OCI-LY3 (cell line): ENCODE data around the gene MYCBP2.

Source experiments
- CTCF ChIP-seq: fragments of 200-600, 300-600 bp; sonication (generic); IDR thresholded peaks from 2 replicates; pipeline ENCODE4 v1.5.1; 2014; ENCODE audit warnings: antibody characterized with exemption, low read length, low read depth
- EZH2phosphoT487 ChIP-seq: fragments of 200-600 bp; shearing (Covaris generic); IDR thresholded peaks from 2 replicates; pipeline ENCODE4 v1.6.1; 2018; ENCODE audit warnings: antibody characterized with exemption, mixed run types, low read depth

GRCh38 chr13:77351315-77351714 lies 24.4 kb upstream of the MYCBP2 start:
- TF ChIP-seq CTCF (no peak), EZH2phosphoT487 (no peak)
